Tibial nerve (tissue), 4 donors: ENCODE data around the gene SS18. TPM values are rescaled to one million over a fixed set of nuclear protein-coding genes. Genes with fewer than 3 reads are reported as not detected.

Experiments
- DNase-seq, 2 donors: peaks; one replicate each; pipeline ENCODE4 v3.0.0-alpha.2; 2019; ENCODE audit warnings: low spot score in 2 of 2
- H3K27ac ChIP-seq, 4 donors: fragments of 200-600 bp; sonication (generic) in 3 of 4; one replicate each; pipeline ENCODE4 v1.5.1; 2017 to 2019; ENCODE audit warnings: mild to moderate bottlenecking in 1 of 4
- H3K27me3 ChIP-seq, 2 donors: fragments of 200-600 bp; sonication (generic) in 1 of 2; one replicate each; pipeline versions ENCODE4 v1.5.1 to v1.6.0; 2017 to 2019
- H3K36me3 ChIP-seq, 3 donors: fragments of 200-600 bp; sonication (generic); one replicate each; pipeline ENCODE4 v1.5.1; 2018 to 2019
- H3K4me1 ChIP-seq, 4 donors: fragments of 200-600 bp; sonication (generic) in 3 of 4; one replicate each; pipeline ENCODE4 v1.5.1; 2017 to 2019
- H3K4me3 ChIP-seq, 4 donors: fragments of 200-600 bp; sonication (generic) in 3 of 4; one replicate each; pipeline ENCODE4 v1.5.1; 2017 to 2019; ENCODE audit warnings: mild to moderate bottlenecking in 1 of 4, moderate library complexity in 1 of 4
- H3K9me3 ChIP-seq, 4 donors: fragments of 200-600 bp; sonication (generic) in 3 of 4; one replicate each; pipeline ENCODE4 v1.5.1; 2017 to 2019
- CTCF ChIP-seq, 5 experiments: fragments of 200-600 bp in 3 of 5; fragments of 450-650 bp in 2 of 5; sonication (generic) in 3 of 5; IDR thresholded peaks; one replicate each; pipeline ENCODE4 v1.5.1; 2016 to 2019; ENCODE audit warnings: antibody characterized with exemption in 5 of 5, mild to moderate bottlenecking in 3 of 5, moderate library complexity in 2 of 5
- EP300 ChIP-seq, 2 donors: sonication (generic); formaldehyde crosslinking; IDR thresholded peaks; one replicate each; pipeline ENCODE4 v1.6.1; 2017; ENCODE audit warnings: antibody characterized with exemption in 2 of 2, mild to moderate bottlenecking in 1 of 2
- POLR2A ChIP-seq, 2 donors: fragments of 450-650 bp; IDR thresholded peaks; one replicate each; pipeline ENCODE4 v1.6.1; 2017; ENCODE audit warnings: antibody characterized with exemption in 2 of 2, mild to moderate bottlenecking in 2 of 2, moderate library complexity in 2 of 2
- WGBS, 2 donors: methylation state at CpG; one replicate each; pipeline ENCODE4 v1.1.5; 2018; 5-methylcytosine and 5-hydroxymethylcytosine counted together
- total RNA-seq, 4 donors: library from RNA; depleted of rRNA; stranded (reverse); fragments of >200 nt; gene quantifications; one replicate each; pipeline ENCODE4 v1.1.0, GENCODE V29; 2016

SS18 gene
- total RNA-seq, 4 donors from 2014 or later = 104 to 189 (median 125) TPM

GRCh38 chr18:26005950-26006349 lies 84.5 kb downstream of the SS18 start:
- Histone ChIP-seq H3K27me3 (no peaks in the 10 kb centered on the region), H3K4me1 (no peaks in the 10 kb centered on the region), H3K36me3 (peaks cover 0 to 18% (median 0%) of the 10 kb centered on the region in 3 donors), H3K4me3 (no peak overlapping the region), H3K27ac (no peak overlapping the region), H3K9me3 (no peaks in the 10 kb centered on the region)
- DNase-seq = no peak
- WGBS, 2 donors = 49 to 62% methylated on average over 1 of the region's 1 CpG
- TF ChIP-seq CTCF (IDR thresholded peaks at IDR 0.05) = no peak
- no peak for TF ChIP-seq EP300 (IDR thresholded peaks at IDR 0.05)
- TF ChIP-seq POLR2A (IDR thresholded peaks at IDR 0.05) = no peak

- DNase-seq = no peak
- no peak overlapping the region for H3K27ac ChIP-seq
- H3K36me3 ChIP-seq = peaks cover 0 to 7% (median 0%) of the 10 kb centered on the region in 3 donors
- WGBS, 2 donors = 86 to 91% methylated on average over 13 of the region's 13 CpGs
- no peaks in the 10 kb centered on the region for H3K9me3 ChIP-seq
- H3K27me3 ChIP-seq = no peaks in the 10 kb centered on the region
- no peaks in the 10 kb centered on the region for H3K4me1 ChIP-seq
- H3K4me3 ChIP-seq = no peak overlapping the region
- TF ChIP-seq EP300 (IDR thresholded peaks at IDR 0.05) (no peak), CTCF (IDR thresholded peaks at IDR 0.05) (no peak), POLR2A (IDR thresholded peaks at IDR 0.05) (no peak)
Observed at GRCh38 chr18:26004832-26005231, 85.6 kb downstream of the SS18 start.

GRCh38 chr18:26003817-26004216 lies 86.6 kb downstream of the SS18 start:
- Histone ChIP-seq H3K4me1 (no peaks in the 10 kb centered on the region), H3K27me3 (no peaks in the 10 kb centered on the region), H3K9me3 (no peaks in the 10 kb centered on the region), H3K4me3 (no peak overlapping the region), H3K27ac (no peak overlapping the region), H3K36me3 (no peaks in the 10 kb centered on the region)
- no peak for TF ChIP-seq CTCF (IDR thresholded peaks at IDR 0.05)
- no peak for DNase-seq
- 85 to 87% methylated on average over 4 of the region's 4 CpGs for WGBS, 2 donors

- 63 to 69% methylated on average over 2 of the region's 2 CpGs for WGBS, 2 donors
- Histone ChIP-seq H3K9me3 (no peaks in the 10 kb centered on the region), H3K4me1 (no peaks in the 10 kb centered on the region), H3K27me3 (no peaks in the 10 kb centered on the region), H3K27ac (no peak overlapping the region), H3K36me3 (no peaks in the 10 kb centered on the region), H3K4me3 (no peak overlapping the region)
- DNase-seq = peak in 1 of 2 donors; percentile 7
- no peak for TF ChIP-seq POLR2A (IDR thresholded peaks at IDR 0.05)
- TF ChIP-seq EP300 (IDR thresholded peaks at IDR 0.05) = no peak
- TF ChIP-seq CTCF (IDR thresholded peaks at IDR 0.05) = no peak
Observed at GRCh38 chr18:26003356-26003755, 87.1 kb downstream of the SS18 start.

- Histone ChIP-seq H3K4me3 (no peak overlapping the region), H3K27ac (no peak overlapping the region), H3K27me3 (no peaks in the 10 kb centered on the region), H3K9me3 (no peaks in the 10 kb centered on the region), H3K4me1 (no peaks in the 10 kb centered on the region), H3K36me3 (no peaks in the 10 kb centered on the region)
- whole genome bisulfite sequencing, 2 donors = 84 to 86% methylated on average over 1 of the region's 1 CpG
- no peak for DNase-seq
- TF ChIP-seq POLR2A (IDR thresholded peaks at IDR 0.05) = no peak
- no peak for TF ChIP-seq EP300 (IDR thresholded peaks at IDR 0.05)
- TF ChIP-seq CTCF (IDR thresholded peaks at IDR 0.05) = no peak
Observed at GRCh38 chr18:26002375-26002910, 88.0 kb downstream of the SS18 start.
